HL-60 (cell line): ENCODE measurements around the gene FAHD1.

Source experiments
- GABPA ChIP-seq: IDR thresholded peaks from 2 replicates; pipeline ENCODE4 v1.6.1; 2012; ENCODE audit warnings: low read depth
- TF ChIP-seq, protein P1 (sequence below): IDR thresholded peaks from 2 replicates; pipeline ENCODE4 v1.6.1; 2012; ENCODE audit warnings: low read depth; ENCODE audit not compliant: insufficient replicate concordance
- TF ChIP-seq, protein P2 (sequence below): IDR thresholded peaks from one replicate; pipeline ENCODE4 v1.5.1; 2011; ENCODE audit warnings: low read length, control low read depth, inconsistent platforms; ENCODE audit not compliant: insufficient read depth

DNA sequence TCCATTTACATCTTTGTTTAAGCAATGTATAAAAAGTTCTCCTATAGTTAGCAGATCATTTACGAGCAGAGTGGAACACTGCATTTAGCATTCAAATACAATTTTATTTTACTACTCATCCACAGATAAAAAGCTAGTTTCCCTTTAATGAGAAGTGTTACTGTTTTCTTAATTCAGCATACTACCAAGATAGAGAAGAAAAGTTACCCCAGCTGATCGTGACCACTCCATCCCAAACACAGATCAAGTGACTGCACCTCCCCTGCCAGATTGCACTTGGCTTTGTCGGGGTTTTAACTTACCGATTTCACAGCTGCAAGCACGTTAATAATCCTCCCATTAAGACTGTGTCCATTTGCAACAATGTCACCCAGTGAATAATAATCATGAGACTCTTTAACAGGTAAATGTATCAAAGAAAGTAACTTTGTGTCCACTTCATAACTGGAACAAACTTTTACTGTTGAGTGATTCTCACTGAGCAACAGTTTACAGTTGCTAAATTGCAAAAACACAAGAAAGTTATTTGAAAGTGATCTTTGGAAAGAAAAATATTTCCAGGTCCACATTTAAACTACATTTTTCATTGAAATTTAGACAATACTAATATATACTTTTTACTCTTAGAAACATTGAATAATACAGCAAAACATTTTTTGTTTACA is 30.6 kb downstream of the FAHD1 start:
- TF ChIP-seq, protein P1, sequence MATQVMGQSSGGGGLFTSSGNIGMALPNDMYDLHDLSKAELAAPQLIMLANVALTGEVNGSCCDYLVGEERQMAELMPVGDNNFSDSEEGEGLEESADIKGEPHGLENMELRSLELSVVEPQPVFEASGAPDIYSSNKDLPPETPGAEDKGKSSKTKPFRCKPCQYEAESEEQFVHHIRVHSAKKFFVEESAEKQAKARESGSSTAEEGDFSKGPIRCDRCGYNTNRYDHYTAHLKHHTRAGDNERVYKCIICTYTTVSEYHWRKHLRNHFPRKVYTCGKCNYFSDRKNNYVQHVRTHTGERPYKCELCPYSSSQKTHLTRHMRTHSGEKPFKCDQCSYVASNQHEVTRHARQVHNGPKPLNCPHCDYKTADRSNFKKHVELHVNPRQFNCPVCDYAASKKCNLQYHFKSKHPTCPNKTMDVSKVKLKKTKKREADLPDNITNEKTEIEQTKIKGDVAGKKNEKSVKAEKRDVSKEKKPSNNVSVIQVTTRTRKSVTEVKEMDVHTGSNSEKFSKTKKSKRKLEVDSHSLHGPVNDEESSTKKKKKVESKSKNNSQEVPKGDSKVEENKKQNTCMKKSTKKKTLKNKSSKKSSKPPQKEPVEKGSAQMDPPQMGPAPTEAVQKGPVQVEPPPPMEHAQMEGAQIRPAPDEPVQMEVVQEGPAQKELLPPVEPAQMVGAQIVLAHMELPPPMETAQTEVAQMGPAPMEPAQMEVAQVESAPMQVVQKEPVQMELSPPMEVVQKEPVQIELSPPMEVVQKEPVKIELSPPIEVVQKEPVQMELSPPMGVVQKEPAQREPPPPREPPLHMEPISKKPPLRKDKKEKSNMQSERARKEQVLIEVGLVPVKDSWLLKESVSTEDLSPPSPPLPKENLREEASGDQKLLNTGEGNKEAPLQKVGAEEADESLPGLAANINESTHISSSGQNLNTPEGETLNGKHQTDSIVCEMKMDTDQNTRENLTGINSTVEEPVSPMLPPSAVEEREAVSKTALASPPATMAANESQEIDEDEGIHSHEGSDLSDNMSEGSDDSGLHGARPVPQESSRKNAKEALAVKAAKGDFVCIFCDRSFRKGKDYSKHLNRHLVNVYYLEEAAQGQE, result no peak
- TF ChIP-seq, protein P2, sequence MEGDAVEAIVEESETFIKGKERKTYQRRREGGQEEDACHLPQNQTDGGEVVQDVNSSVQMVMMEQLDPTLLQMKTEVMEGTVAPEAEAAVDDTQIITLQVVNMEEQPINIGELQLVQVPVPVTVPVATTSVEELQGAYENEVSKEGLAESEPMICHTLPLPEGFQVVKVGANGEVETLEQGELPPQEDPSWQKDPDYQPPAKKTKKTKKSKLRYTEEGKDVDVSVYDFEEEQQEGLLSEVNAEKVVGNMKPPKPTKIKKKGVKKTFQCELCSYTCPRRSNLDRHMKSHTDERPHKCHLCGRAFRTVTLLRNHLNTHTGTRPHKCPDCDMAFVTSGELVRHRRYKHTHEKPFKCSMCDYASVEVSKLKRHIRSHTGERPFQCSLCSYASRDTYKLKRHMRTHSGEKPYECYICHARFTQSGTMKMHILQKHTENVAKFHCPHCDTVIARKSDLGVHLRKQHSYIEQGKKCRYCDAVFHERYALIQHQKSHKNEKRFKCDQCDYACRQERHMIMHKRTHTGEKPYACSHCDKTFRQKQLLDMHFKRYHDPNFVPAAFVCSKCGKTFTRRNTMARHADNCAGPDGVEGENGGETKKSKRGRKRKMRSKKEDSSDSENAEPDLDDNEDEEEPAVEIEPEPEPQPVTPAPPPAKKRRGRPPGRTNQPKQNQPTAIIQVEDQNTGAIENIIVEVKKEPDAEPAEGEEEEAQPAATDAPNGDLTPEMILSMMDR, result no peak
- no peak for TF ChIP-seq GABPA
